Stimulated activated naive CD8-positive, alpha-beta T cell treated with anti-CD3 and anti-CD28 coated beads, Interleukin-15, Interleukin-2, amounts not matched to agents 100 U/mL and 50 U/mL, for 24 hours (primary cell): ENCODE results near the gene LRP11.
"Not testable (repeated sequence)": the region's sequence is repeated elsewhere in the genome, so short reads cannot be mapped to it uniquely, and the experiment has no call there.

Source experiments
- ATAC-seq: fragments of 150-1000 bp; cut with Tn5 transposase; one replicate; pipeline ENCODE4 v1.10.0; 2021
- DNase-seq: peaks from one replicate; pipeline ENCODE4 v3.0.0; 2021

The LRP11 gene

GRCh38 chr6:149869275-149869892 is 5.2 kb upstream of the LRP11 start:
- no peak for DNase-seq
- ATAC-seq = no peak

- ATAC-seq (no peak), DNase-seq (no peak)
These were observed 3.9 kb upstream of the LRP11 start for GRCh38 chr6:149867876-149868640.

GRCh38 chr6:149864578-149865535 is 698 bp upstream of the LRP11 start:
- peak; percentile 13 for DNase-seq

GRCh38 chr6:149862922-149863697 is 1.0 kb downstream of the LRP11 start:
- ATAC-seq (peak; percentile 25), DNase-seq (peak; percentile 40)

More at GRCh38 chr6:149864578-149865535, 698 bp upstream of the LRP11 start:
- no peak for ATAC-seq

- ATAC-seq, DNase-seq: not testable (repeated sequence)
These were observed 1.8 kb downstream of the LRP11 start for GRCh38 chr6:149862424-149862738.

GRCh38 chr6:149861603-149862423 is 2.3 kb downstream of the LRP11 start:
- no peak for DNase-seq

GRCh38 chr6:149860834-149861602 is 3.1 kb downstream of the LRP11 start:
- DNase-seq = no peak
- ATAC-seq = no peak

More at GRCh38 chr6:149861603-149862423, 2.3 kb downstream of the LRP11 start:
- no peak for ATAC-seq

- ATAC-seq (no peak), DNase-seq (no peak)
These were observed 3.7 kb downstream of the LRP11 start for GRCh38 chr6:149860513-149860833.

GRCh38 chr6:149859938-149860337 is 4.2 kb downstream of the LRP11 start:
- ATAC-seq (no peak), DNase-seq (no peak)

GRCh38 chr6:149859368-149859767 is 4.8 kb downstream of the LRP11 start:
- ATAC-seq = no peak
- no peak for DNase-seq

- ATAC-seq (no peak), DNase-seq (no peak)
These were observed 6.6 kb downstream of the LRP11 start for GRCh38 chr6:149857541-149857940.

- ATAC-seq (no peak), DNase-seq (no peak)
These were observed 7.7 kb downstream of the LRP11 start for GRCh38 chr6:149856256-149856994.

GRCh38 chr6:149855741-149856140 is 8.4 kb downstream of the LRP11 start:
- DNase-seq (no peak), ATAC-seq (no peak)

GRCh38 chr6:149855040-149855654 is 9.0 kb downstream of the LRP11 start:
- DNase-seq (no peak), ATAC-seq (no peak)

GRCh38 chr6:149854532-149854931 is 9.6 kb downstream of the LRP11 start:
- DNase-seq (no peak), ATAC-seq (no peak)

- not testable (repeated sequence) for ATAC-seq, DNase-seq
These were observed 10.1 kb downstream of the LRP11 start for GRCh38 chr6:149854017-149854416.

GRCh38 chr6:149852881-149853280 is 11.3 kb downstream of the LRP11 start:
- ATAC-seq = no peak
- DNase-seq = no peak

GRCh38 chr6:149852180-149852579 is 12.0 kb downstream of the LRP11 start:
- DNase-seq = no peak
- ATAC-seq = no peak

- ATAC-seq (no peak), DNase-seq (no peak)
These were observed 12.6 kb downstream of the LRP11 start for GRCh38 chr6:149851461-149852110.
